Renal cortex interstitium (tissue), 11 donors: Measurements from ENCODE around the gene PSMB5. TPM values are rescaled to one million over a fixed set of nuclear protein-coding genes. Genes with fewer than 3 reads are reported as not detected.
"Not testable (repeated sequence)": the region's sequence is repeated elsewhere in the genome, so short reads cannot be mapped to it uniquely, and the experiment has no call there.

Experiments
- DNase-seq, 11 donors: peaks; one replicate each; pipeline ENCODE4 v3.0.0-alpha.2; 2013; ENCODE audit warnings: low read depth in 9 of 11, low spot score in 4 of 11; ENCODE audit errors: extremely low read depth in 1 of 11
- polyA plus RNA-seq, 3 donors: library from polyadenylated mRNA; unstranded; fragments of 120-200 nt; gene quantifications; one replicate each; pipeline ENCODE4 v1.2.1, GENCODE V29; 2013; ENCODE audit not compliant: insufficient read length in 3 of 3

PSMB5 gene
- polyA plus RNA-seq, 3 donors: 203 to 259 (median 237) TPM

DNA sequence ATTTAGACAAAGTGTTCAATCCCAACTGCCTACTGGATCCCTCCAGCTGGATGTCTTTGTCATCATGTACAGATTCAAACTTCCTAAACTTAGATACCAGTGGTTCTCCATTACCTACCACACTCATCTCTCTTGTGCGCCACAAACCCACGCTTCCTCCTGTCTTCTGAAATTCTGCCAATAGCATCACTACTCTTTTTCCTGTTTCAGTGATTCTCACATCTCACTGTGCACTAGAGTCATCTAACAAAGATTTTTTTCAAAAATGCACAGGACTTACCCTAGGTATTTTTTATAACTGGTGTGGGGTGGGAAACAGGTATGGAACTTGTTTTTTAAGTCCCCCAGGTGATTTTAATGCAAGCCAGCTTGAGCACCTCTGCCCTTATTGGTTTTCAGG lies 5.9 kb downstream of the PSMB5 start:
- DNase-seq: no peak

- peak in 7 of 11 donors; percentile 54 to 85 (median 72) for DNase-seq
Measured at GRCh38 chr14:23025151-23025814, 9.4 kb downstream of the PSMB5 start.

- no peak for DNase-seq
Measured at GRCh38 chr14:23024612-23025075, 10.1 kb downstream of the PSMB5 start.

DNA sequence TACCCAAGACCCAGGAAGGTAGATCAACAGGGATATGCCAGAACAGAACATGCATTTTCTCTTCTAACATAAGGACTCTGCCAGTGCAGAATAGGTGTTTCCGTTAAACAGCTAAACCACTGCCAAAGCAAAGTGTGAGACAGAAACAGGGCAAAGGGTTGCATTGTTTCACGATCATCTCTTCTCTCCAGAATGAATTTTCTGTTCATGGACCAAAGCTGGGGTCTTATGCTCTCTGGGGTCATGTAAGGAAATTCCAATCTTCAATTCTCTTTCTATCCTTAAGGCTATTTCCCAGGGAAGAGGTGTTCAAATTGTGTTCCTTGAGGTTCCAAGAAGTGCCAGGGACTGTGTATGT lies 10.9 kb downstream of the PSMB5 start:
- DNase-seq: no peak

- DNase-seq: no peak
Measured at GRCh38 chr14:23023022-23023794, 11.5 kb downstream of the PSMB5 start.

DNA sequence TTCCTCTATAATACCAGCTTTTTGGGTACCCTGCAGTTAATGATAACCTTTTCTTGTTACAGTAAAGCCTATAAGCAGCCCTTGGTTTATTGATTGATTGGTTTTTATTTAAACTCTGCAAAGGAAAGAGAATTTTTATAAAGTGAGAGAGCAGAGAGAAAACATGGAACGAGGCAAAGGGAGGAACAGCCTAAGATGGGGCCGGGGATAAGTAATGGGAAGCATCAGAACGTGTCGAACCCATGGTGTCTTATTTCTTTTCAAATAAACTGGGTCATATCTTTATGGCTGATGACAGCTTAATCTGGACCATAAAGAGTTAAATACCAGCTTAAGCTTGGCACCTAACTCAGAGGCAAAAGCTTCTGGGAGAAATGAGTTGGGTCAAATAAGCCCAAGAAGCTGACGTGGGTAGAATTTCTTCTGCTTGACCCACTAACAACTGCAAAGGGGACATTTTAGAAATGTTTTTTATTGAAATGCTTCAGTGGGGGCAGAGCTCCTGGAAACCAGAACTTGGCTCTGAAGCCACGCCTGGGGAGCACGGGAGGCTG lies 12.7 kb downstream of the PSMB5 start:
- no peak for DNase-seq

GRCh38 chr14:23021434-23021833 lies 13.3 kb downstream of the PSMB5 start:
- DNase-seq: no peak

DNA sequence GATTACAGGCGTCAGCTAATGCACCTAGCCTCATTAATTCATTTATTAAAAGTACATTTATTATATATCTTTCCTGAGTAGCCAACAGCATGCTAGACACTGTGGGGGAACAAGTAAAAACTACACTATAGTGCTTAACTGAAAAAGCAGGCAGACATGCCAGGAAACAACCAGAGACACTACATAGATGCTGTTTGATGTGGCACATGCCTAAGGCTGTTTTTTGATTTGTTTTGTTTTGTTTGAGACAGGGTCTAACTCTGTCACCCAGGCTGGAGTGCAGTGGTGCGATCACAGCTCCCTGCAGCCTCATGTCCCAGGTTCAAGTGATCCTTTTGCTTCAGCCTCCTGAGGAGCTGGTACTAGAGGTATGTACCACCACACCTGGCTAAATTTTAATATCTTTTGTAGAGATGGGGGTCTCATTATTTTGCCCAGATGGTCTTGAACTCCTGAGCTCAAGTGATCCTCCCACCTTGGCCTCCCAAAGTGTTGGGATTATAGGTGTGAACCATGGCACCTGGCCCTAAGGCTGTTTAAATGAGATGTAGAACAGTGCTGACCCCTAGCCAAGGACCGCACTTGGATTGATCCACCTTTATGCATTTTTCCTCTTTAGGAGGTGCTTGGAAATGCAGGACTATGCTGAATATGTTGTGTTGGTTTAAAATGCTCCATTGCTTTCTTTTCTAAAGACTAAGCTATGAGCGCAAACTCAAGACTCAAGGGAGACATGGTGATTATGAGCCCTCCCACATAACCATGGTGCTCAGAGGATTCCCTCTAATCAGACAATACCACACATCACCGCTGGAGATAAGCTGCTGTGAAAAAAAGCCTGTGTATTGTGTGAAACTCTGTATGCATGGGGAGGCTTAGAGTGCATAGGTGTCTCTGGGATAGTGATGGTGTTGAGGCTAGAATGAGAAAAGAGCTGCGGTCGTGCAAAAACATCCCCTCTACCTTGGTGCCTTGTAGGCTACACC lies 14.3 kb downstream of the PSMB5 start:
- no peak for DNase-seq

DNA sequence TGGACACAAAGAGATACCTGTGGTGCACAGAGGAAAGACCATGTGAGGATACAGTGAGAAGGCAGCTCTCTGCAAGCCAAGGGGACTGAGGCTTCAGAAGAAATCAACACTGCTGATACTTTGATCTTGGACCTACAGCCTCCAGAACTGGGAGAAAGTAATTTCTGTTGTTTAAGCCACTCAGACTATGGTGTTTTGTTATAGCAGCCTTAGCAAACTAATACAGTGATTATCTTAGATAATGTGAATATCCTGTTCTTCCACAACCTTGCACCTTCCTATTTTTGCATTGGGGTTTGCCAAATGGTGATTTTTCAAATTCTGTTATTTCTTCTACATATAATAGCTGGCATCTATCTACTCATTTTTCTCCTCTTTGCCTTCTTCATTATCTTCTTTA lies 16.6 kb downstream of the PSMB5 start:
- no peak for DNase-seq

- no peak for DNase-seq
Measured at GRCh38 chr14:23017091-23017490, 17.6 kb downstream of the PSMB5 start.

DNA sequence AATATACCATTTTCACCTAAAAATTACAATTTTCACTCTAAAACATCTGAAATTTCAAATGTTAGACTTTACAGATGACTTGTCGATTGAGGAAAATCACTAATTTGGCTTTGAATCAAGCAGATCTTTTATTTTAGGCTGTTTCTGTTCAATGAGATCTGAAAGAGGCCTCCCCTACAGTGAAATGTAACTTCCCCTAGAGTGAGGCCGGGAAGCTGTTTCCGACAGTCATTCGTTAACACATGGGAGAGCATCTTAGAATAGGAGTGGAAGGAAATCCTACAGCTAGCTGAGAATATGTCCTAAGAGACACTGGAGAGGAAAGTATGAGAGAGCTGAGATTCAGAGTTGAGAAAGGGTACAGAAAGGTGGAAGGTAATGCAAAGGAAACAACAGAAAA lies 19.1 kb downstream of the PSMB5 start:
- DNase-seq: no peak

DNA sequence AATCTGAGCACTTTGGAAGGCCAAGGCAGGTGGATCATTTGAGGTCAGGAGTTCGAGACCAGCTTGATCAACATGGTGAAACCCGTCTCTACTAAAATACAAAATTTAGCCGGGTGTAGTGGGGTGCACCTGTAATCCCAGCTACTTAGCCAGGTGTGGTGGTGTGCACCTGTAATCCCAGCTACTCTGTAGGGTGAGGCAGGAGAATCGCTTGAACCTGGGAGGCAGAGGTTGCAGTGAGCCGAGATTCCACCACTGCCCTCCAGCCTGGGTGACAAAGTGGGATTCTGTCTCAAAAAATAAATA lies 21.0 kb downstream of the PSMB5 start:
- not testable (repeated sequence) for DNase-seq

DNA sequence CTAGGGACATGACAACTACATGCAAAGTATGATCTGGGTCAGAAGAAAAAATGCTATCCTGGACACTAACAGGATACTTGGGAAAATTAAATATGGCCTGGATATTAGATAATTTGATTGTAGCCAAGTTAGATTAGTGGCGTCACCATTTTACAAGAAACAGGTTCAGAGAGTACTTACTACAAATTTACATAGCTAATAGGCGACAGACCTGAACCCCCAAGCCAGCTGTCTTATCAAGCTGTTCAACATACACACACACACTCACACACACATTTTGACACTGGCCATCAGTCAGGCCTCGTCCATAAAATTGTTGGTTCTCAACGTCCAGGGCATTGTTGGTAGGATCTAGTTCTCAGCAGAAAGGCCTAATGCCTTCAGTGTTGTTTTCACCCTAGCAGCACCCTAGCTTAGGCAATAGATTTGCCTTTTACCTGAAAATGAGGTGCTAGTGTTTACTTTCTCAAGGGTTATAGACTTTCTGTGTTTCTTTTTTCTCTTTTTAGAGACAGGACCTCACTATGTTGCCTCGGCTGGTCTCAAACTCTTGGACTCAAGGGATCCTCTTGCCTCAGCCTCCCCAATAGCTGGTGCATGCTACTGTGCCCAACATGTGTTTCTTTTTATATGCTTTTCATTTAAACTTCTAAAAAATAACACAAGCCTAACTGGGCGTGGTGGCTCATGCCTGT lies 21.5 kb downstream of the PSMB5 start:
- no peak for DNase-seq

GRCh38 chr14:23009939-23010726 lies 24.6 kb downstream of the PSMB5 start, which contains the start of gene C14orf93:
TSS of gene C14orf93 (minus strand) at chr14:23010143. CDS start at chr14:22999023, 11,120 bp downstream.
- peak in 5 of 11 donors; percentile 62 to 74 (median 68) for DNase-seq

- DNase-seq: no peak
Measured at GRCh38 chr14:23009483-23009938, 25.2 kb downstream of the PSMB5 start.

DNA sequence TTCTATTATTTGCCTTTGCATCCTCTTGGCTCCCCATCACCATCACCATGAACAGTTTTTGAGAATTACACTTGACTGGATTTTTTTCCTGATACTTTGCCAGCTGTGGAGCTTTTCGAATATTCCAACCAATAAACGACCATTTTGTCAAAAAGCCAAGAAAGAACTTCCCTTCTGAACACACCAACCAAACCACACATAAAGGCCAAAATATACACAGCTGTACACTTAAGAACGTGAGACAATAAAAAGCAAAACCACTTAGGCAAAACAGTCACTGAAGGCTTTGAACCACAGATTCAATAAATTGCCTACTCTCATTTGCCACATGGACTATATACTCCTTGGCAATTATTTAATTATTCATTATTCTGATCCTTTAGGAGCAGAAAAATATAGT lies 25.9 kb downstream of the PSMB5 start:
- no peak for DNase-seq

GRCh38 chr14:23006544-23007419 lies 27.9 kb downstream of the PSMB5 start:
- peak; percentile 93 to 98 (median 97) for DNase-seq
